Measurements from ENCODE around the gene IKZF1. TPM values are rescaled to one million over a fixed set of nuclear protein-coding genes. Genes with fewer than 3 reads are reported as not detected.

The IKZF1 gene
- total RNA-seq, 4 donors from 2014 or later: 0.22 to 3.6 (median 1.9) TPM

- no peaks in the 10 kb centered on the region for H3K36me3 ChIP-seq
- no peak overlapping the region for H3K27ac ChIP-seq
- H3K4me3 ChIP-seq: no peak overlapping the region
- DNase-seq: no peak
- ATAC-seq: no peak
- in situ Hi-C loops (cut with MboI; ENCODE audit: low sequenced_read_pairs in 4 of 4) (no loop called here), intact Hi-C loops (cut with DNase I; ENCODE audit: low total_unique reads) (no loop called here)
- peaks cover 0 to 5% (median 0%) of the 10 kb centered on the region in 3 donors for H3K9me3 ChIP-seq
- H3K27me3 ChIP-seq: no peaks in the 10 kb centered on the region
- TF ChIP-seq CTCF (IDR thresholded peaks at IDR 0.05 in 4 of 5, conservative IDR thresholded peaks at IDR 0.05 in 1 of 5): no peak
- TF ChIP-seq POLR2A (IDR thresholded peaks at IDR 0.05): no peak
- no peaks in the 10 kb centered on the region for H3K4me1 ChIP-seq
These were observed 62.6 kb downstream of the IKZF1 start for GRCh38 chr7:50367100-50367499.

- no peaks in the 10 kb centered on the region for H3K36me3 ChIP-seq
- H3K27ac ChIP-seq: no peak overlapping the region
- no peak overlapping the region for H3K4me3 ChIP-seq
- intact Hi-C loops (cut with DNase I; ENCODE audit: low total_unique reads) (no loop called here), in situ Hi-C loops (cut with MboI; ENCODE audit: low sequenced_read_pairs in 4 of 4) (no loop called here)
- no peaks in the 10 kb centered on the region for H3K27me3 ChIP-seq
- ATAC-seq (no peak), DNase-seq (no peak)
- H3K4me1 ChIP-seq: no peaks in the 10 kb centered on the region
- H3K9me3 ChIP-seq: peaks cover 0 to 5% (median 0%) of the 10 kb centered on the region in 3 donors
- TF ChIP-seq POLR2A (IDR thresholded peaks at IDR 0.05) (no peak), CTCF (IDR thresholded peaks at IDR 0.05 in 4 of 5, conservative IDR thresholded peaks at IDR 0.05 in 1 of 5) (no peak)
These were observed 63.1 kb downstream of the IKZF1 start for GRCh38 chr7:50367570-50367969.

- Histone ChIP-seq H3K36me3 (no peaks in the 10 kb centered on the region), H3K27me3 (no peaks in the 10 kb centered on the region), H3K4me3 (no peak overlapping the region), H3K27ac (no peak overlapping the region), H3K4me1 (no peaks in the 10 kb centered on the region), H3K9me3 (peaks cover 0 to 5% (median 0%) of the 10 kb centered on the region in 3 donors)
- DNase-seq (no peak), ATAC-seq (no peak)
- intact Hi-C loops (cut with DNase I; ENCODE audit: low total_unique reads): no loop called here
- TF ChIP-seq CTCF (IDR thresholded peaks at IDR 0.05 in 4 of 5, conservative IDR thresholded peaks at IDR 0.05 in 1 of 5) (no peak), POLR2A (IDR thresholded peaks at IDR 0.05) (no peak)
- in situ Hi-C loops (cut with MboI; ENCODE audit: low sequenced_read_pairs in 4 of 4): no loop called here
These were observed 63.9 kb downstream of the IKZF1 start for GRCh38 chr7:50368366-50368765.

DNA sequence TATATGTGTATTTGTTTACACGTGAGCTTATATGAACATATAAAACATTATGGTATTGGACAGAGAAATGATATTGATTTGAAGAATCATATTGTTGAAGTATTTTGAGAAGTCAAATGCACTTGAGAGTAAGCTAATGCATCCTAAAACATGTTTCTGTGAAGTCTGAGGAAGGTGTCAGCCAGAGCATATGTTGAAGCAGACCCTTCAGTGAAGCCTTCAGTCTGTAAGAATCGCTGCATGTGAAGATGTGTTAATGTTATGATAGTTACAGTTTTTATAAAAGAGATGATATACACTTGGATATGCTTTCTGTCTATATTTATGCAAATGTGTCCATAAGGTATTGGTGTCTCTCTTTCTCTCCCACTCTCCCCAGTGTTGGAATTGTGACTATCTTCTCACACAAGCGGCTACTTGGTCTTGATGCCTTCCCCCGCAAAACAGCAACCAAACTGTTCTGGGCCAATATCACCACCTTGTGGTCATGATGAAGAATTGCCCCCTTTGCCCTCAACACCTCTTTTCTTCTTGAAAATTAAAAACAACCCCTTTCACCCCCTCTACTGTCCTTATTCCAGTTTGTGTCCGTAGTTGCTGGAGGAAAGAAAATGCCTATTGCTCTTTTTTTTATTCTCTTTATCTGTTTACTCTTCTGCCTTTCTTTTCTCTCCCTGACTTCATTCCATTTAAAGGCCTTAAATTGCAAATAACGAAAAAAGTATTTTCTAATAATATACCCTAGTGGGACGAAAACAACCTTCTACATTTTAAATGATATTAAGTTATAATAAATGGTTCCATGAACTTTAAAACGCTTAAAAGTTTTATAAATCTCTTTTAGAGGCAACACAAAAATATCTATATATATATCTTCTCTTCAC lies 64.9 kb downstream of the IKZF1 start:
- Histone ChIP-seq H3K9me3 (peaks cover 0 to 5% (median 0%) of the 10 kb centered on the region in 3 donors), H3K4me3 (no peak overlapping the region), H3K27ac (no peak overlapping the region), H3K36me3 (no peaks in the 10 kb centered on the region), H3K4me1 (no peaks in the 10 kb centered on the region), H3K27me3 (no peaks in the 10 kb centered on the region)
- no peak for ATAC-seq
- in situ Hi-C loops (cut with MboI; ENCODE audit: low sequenced_read_pairs in 4 of 4) (no loop called here), intact Hi-C loops (cut with DNase I; ENCODE audit: low total_unique reads) (no loop called here)
- no peak for TF ChIP-seq POLR2A (IDR thresholded peaks at IDR 0.05)
- TF ChIP-seq CTCF (IDR thresholded peaks at IDR 0.05 in 4 of 5, conservative IDR thresholded peaks at IDR 0.05 in 1 of 5): peak in 2 of 5 experiments; percentile 10 to 13
- no peak for DNase-seq
